Measurements from ENCODE around the gene CSRP3.

Gene CSRP3

GRCh38 chr11:19201737-19202605 lies at the start of gene CSRP3:
CSRP3 (minus strand) TSS chr11:19201983; CDS start chr11:19192448, 9,535 bp downstream.
- no peak for DNase-seq

- DNase-seq, result no peak
Observed at GRCh38 chr11:19251577-19251976, 49.8 kb upstream of the CSRP3 start.

GRCh38 chr11:19246816-19247215 lies 45.0 kb upstream of the CSRP3 start:
- no peak for DNase-seq

GRCh38 chr11:19245351-19245750 lies 43.6 kb upstream of the CSRP3 start:
- DNase-seq, result no peak

- DNase-seq, result no peak
Observed at GRCh38 chr11:19244621-19245020, 42.8 kb upstream of the CSRP3 start.

GRCh38 chr11:19244084-19244483 lies 42.3 kb upstream of the CSRP3 start:
- DNase-seq, result no peak

GRCh38 chr11:19243613-19244012 lies 41.8 kb upstream of the CSRP3 start:
- no peak for DNase-seq

GRCh38 chr11:19243143-19243542 lies 41.4 kb upstream of the CSRP3 start:
- no peak for DNase-seq

GRCh38 chr11:19242179-19242932 lies 40.6 kb upstream of the CSRP3 start:
- DNase-seq, result no peak

- DNase-seq, result peak; percentile 52
Observed at GRCh38 chr11:19241260-19242178, 39.7 kb upstream of the CSRP3 start.

GRCh38 chr11:19240420-19241259 lies 38.9 kb upstream of the CSRP3 start, which contains the start of gene E2F8:
E2F8 (minus strand) TSS chr11:19240945; CDS start chr11:19240121, 824 bp downstream.
- peak; percentile 96 for DNase-seq

- DNase-seq, result no peak
Observed at GRCh38 chr11:19239039-19239438, 37.3 kb upstream of the CSRP3 start.

- DNase-seq, result no peak
Observed at GRCh38 chr11:19237813-19238212, 36.0 kb upstream of the CSRP3 start.

- DNase-seq, result no peak
Observed at GRCh38 chr11:19237381-19237780, 35.6 kb upstream of the CSRP3 start.

GRCh38 chr11:19234231-19234817 lies 32.5 kb upstream of the CSRP3 start:
- DNase-seq, result no peak

- DNase-seq, result no peak
Observed at GRCh38 chr11:19232910-19233503, 31.2 kb upstream of the CSRP3 start.

- DNase-seq, result no peak
Observed at GRCh38 chr11:19229671-19230070, 27.9 kb upstream of the CSRP3 start.

- no peak for DNase-seq
Observed at GRCh38 chr11:19228968-19229367, 27.2 kb upstream of the CSRP3 start.

GRCh38 chr11:19226378-19227195 lies 24.8 kb upstream of the CSRP3 start:
- no peak for DNase-seq

- no peak for DNase-seq
Observed at GRCh38 chr11:19225581-19225980, 23.8 kb upstream of the CSRP3 start.

Measured in NK-92 treated with Interleukin-12 subunit alpha and Interleukin-12 subunit beta, amount 100 ng/mL, for 24 hours (cell line).